HG02884 (cell line): Measurements from ENCODE around the gene RARA.
"Not testable (repeated sequence)": the region's sequence is repeated elsewhere in the genome, so short reads cannot be mapped to it uniquely, and the experiment has no call there.

ENCODE experiments used
- ATAC-seq: cut with Tn5 transposase; IDR thresholded peaks from one replicate; pipeline ENCODE4 v1.9.1; 2021; ENCODE audit warnings: mild to moderate bottlenecking, moderate library complexity; ENCODE audit not compliant: unreplicated experiment

RARA gene

DNA sequence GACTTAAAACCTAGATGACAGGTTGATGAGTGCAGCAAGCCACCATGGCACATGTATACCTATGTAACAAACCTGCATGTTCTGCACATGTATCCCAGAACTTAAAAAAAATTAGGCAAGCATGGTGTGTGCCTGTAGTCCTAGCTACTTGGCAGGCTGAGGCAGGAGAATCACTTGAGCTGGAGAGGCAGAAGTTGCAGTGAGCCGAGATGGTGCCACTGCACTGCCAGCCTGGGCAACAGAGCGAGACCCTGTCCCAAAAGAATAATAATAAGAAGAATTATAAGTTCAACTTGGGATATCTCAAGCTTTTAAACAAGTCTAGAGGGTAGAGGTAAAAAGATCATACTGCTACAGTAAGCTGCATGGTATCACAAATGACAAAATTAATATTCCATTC, 11.5 kb upstream of the RARA start:
- no peak for ATAC-seq

DNA sequence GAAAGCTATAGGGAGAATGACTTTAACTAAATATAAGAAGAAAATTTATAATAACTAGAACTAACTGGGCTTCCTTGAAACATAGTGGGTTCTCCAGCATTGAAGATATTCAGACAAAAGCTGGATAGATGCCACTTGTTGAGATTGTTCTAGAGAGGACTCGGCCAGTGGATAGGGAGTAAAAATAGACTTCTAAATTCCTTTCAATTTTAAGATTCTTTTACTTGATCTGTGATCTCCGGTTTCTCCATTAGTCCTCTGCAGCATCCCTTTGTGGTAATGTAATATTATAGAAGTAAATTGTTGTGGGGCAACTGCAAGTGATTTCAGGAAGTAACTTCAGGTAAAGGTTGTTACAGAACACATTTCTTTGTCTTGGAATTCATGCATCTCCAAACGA, 10.3 kb upstream of the RARA start:
- ATAC-seq: no peak

DNA sequence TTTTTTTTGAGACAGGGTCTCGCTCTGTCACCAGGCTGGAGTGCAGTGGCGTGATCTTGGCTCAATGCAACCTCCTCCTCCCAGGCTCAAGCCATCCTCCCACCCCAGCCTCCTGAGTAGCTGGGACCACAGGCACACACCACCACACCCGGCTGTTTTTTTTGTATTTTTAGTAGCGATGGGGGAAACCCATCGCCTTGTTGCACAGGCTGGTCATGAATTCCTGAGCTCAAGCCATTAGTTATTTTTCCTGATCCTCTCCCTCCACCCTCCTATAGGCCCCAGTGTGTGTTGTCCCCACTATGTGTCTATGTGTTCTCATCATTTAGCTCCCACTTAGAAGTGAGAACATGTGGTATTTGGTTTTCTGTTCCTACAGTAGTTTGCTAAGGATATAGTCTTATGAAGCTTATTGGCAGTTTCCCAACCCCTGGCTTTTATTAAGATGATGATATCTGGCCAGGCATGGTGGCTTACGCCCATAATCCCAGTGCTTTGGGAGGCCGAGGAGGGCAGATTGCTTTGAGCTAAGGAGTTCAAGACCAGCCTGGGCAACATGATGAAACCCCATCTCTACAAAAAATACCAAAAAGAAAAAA, 9.7 kb upstream of the RARA start:
- not testable (repeated sequence) for ATAC-seq

DNA sequence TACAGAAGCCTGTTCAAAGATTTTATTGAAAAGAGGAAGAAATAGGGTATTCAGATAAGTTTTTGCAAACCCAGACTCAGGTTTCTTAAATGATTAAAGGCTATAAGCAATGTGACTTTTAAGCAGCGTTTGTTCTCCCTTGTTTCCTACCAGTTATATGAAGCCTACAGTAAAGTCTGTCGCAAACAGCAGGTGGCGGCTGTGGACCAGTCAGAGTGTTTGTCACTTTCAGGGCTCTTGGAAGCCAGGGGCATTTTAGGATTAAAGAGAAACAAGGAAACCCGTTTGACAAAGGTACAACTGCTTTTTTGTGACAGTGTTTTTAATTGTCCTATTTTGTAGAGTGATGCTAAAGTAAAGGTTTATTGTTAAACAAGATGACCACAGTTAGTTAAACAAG, 7.7 kb upstream of the RARA start:
- ATAC-seq: no peak

DNA sequence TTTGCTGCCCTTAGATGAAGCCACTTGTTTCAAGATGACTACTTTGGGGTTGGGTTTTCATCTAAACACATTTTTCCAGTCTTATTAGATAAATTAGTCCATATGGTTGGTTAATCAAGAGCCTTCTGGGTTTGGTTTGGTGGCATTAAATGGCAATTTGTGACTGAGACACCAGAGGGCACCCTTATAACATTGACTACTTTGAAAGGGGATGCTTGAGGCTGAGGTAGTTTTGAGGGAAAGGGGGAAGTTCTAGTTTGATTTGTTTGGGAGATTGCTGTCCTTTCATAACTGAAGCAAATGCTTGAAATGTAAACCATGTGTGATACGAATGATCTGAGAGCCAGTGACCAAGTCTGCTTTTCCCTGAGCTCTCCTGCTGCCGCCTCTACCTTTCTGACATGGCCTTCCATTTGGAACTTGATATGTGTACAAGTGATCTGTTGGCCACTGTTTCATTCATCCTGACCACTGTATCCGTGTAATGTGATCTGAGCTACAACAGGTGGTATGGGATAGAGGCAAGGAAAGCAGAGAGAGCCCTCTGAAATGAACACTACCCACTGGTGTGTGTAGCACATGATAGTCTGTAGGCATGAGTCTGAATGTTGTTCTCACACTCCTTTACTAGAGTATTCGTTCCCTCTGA, 5.8 kb upstream of the RARA start:
- no peak for ATAC-seq

DNA sequence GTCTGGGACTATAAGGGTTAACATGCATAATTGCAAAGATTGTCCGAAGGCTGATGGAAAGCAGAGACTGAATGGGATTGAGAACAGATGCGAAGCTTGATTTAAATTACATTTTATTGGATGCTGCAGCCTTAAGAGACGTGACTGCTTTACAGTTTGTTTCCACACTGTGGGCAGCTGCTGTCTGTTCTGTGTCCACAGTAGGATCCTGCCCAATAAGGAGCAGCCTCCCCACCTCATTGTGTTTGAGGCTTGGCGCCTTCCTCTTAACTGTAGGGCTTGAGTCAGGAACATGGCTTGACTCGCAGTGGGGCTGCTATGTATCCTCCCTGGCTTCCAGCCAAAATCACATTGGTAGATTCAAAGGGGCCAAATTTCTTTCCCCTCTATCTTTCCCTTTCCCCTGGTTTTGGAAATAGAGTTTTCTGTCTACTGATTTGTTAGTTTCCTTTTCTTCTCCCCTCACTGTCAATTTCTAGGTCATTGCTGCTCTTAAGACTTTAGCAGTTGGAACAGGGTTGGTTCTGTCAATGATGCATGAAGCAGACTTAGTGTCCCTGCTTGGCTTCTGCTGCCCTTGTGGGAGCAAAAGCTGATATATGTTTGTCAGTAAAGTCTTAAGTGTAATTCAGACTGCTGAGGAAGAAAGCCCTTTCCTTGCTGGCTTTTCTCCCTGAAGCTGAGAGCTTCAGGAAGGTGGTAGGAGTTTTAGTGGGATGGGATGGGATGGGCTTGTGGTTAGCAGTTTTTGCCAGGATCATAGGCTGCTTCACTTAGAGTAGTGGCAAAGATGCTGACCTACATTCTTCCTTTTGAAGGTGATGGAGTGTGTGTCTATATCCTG, 5.0 kb upstream of the RARA start:
- ATAC-seq: no peak

DNA sequence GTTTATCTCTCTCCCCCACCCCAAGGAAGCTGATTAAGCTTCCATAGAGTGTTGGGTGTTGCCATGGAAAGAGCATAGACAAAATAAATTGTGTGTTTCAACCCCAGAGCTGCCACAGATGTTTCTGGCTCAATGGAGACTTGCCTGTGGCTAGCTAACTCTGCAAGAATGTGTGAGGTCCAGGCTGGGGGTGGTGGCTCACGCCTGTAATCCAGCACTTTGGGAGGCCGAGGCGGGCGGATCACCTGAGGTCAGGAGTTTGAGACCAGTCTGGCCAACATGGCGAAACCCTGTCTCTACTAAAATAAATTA, 4.5 kb upstream of the RARA start:
- not testable (repeated sequence) for ATAC-seq

DNA sequence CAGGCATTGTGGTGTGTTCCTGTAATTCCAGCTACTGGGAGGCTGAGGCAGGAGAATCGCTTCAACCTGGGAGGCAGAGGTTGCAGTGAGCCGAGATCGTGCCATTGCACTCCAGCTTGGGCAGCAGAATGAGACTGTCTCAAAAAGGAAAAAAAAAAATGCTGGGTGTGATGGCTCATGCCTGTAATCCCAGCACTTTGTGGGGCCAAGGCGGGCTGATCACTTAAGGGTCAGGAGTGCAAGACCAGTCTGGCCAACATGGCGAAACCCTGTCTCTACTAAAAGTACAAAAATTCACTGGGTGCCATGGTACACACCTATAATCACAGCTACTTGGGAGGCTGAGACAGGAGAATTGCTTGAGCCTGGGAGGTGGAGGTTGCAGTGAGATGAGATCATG, 4.1 kb upstream of the RARA start:
- not testable (repeated sequence) for ATAC-seq

DNA sequence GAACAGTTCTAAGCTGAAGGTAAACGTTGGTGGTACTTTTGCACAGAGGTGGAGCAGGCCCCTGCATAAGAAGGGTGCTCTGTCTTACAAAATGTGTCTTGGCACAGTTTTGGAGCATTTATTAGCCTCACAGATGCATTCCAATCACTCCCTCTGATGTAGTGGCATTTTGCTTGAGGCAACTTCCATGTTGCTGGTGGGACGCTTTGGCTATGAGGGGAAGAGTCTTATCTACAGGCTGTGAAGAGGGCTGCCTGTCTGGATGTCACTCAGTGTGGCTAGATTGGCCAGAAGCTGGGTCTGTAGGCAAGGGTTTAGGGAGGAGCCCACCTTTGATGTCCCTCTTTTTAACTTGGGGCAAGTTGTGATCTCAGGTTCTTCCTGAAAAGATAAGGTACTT, 2.6 kb upstream of the RARA start:
- no peak for ATAC-seq

DNA sequence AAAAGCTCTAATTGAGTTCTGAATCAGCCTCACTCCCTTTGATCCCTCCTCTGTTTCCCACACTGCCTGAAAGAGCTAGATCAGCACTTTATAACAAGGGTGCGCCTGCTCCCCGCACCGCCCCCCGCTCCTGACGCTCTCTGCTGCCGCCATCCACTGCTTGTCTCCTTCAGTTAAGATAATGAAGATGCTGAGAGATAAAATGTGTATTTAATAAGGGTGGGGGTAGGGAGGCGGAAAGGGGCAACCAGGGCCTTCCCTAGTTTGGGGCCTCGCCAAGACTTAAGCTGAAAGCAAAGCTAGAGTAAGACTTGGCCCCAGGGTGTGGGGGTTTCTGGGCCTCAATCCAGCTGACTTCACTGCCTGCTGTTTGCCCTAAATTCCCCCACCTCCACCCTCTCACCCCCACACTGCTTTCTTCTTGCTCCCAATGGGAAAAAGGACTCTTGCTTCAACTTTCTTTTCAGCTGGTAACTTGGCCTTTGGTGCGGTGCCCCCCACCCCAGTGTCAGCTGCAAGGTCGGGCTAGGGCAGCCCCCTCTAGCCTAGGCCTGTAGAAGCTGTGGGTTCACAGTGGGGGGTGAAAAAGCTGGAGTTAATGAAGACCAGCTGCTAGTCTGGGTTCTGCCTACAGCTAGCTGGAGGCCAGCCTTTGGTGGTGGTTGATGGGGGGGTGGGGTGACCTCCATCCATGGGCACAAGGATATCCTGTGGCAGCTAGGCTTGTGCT, 1.8 kb upstream of the RARA start:
- no peak for ATAC-seq

DNA sequence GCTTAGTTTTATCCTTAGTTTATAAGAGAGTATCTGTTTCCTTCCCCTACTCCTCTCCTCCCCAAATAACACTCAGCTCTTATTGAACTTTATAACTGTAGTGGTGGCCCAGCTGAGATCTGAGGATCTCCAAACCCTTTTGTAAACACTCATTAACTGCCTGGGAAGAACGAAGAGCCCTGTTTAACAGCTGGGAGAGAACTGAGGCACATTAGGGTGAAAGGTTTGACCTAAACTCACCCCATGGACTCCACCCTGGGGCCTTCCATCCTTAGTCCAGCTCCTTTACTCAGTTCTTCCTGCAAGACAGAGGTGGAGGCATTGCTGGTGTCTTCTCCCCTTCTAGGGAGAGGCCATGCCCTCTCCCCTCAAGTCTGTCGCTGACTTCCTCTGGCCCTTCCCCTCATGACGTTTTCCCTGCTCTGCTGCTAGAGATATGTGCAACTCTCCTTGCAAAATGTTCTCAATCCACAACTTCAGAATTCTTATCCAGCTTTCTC, 1.2 kb upstream of the RARA start:
- no peak for ATAC-seq

DNA sequence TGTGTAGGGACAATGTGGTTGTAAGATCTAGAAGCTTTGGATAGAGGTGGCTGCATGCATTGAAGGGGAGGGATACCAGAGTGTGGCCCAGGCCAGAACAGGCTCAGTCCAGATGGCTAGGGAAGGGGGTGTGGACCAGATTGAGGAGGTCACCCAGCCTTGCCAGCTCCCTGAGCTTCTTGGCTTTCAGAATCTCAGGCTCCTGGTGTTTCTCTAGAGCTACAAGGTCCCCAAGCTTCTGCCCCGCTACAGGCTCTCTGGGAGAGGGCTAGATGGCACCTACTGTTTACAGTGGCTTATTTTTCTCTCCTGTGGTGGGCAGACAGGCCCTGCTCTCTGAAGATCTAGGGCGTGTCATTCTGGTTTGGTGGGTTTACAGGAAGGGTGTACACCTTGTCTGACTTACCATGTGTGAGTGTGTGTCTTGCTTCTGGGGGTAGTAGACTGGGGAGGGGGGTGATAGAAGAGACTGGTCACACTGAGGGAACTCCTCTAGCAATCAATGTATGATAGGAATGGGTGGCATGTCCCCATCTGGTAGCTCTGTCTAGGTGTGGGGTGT, 1.1 kb downstream of the RARA start:
- no peak for ATAC-seq

DNA sequence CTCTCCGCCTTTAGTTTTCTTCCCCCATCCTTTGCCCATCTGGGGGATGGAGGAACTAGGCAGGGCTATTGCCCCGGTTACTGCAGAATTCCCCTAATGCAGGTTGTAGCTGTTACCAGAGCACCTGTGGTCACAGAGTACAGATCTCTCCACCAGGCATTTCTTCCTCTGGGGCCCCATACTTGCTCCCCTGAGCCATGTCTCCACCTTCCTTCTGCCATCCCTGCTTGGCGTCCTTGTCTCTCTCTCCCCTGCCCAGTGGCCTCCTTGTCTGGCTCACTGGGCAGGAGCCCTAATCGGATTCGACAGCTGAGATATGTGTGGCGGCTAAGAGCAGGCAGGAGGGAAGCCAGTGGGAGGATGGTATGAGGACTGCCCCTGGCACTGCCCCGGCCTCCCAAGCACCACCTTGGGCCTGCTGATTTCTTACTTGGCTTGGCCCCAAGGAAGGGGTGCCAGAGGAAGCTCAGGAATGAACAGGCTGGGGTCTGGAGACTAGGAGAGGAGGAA, 2.0 kb downstream of the RARA start:
- no peak for ATAC-seq

DNA sequence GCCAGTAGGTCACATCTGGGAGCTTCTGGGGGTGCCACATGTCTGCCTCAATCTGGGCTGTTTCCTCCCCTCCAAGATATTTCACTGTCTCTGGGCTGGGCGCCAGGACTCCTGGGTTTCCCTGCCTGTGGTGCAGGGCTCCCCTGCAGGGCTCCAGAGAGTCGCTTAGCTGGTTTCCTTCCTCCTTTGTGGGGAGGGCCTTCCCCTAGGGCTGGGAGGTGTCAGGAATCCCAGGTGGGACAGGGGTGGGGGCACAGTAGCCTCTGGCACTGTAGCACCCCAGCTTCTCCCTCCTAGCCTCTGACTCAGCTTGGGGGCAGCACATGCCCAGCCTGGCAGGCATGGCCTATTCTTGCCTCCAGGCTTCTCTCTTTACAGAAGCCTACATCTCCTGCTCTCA, 2.6 kb downstream of the RARA start:
- no peak for ATAC-seq

DNA sequence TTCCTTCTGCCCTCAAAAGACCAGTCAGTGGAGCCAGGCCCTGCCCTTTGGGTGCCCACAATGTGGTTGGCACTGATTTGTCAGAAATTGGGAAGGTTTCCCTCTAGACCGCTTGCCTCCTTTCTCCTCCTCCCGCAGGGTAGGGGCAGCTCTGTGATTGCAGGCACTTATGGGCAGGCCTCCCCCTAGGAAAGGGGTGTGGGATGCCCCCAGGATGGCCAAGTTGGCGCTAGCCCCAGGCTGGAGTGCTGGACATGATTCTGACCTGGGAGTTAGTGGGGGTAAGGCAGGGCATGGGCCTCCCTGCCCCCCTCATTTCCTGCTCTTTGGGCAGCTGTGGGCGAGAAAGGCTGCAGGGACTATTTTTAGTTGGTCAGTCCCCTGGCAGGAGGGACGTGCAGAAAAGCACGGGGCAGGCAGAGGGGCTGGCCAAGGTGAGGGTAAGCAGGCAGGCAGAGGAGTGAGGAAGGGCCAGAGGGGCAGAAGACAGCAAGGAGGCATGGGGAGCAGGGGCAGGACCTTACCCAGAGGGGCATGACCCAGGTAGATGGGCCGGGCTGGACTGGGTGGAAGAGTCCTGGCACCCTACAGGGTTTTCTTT, 3.3 kb downstream of the RARA start:
- no peak for ATAC-seq

DNA sequence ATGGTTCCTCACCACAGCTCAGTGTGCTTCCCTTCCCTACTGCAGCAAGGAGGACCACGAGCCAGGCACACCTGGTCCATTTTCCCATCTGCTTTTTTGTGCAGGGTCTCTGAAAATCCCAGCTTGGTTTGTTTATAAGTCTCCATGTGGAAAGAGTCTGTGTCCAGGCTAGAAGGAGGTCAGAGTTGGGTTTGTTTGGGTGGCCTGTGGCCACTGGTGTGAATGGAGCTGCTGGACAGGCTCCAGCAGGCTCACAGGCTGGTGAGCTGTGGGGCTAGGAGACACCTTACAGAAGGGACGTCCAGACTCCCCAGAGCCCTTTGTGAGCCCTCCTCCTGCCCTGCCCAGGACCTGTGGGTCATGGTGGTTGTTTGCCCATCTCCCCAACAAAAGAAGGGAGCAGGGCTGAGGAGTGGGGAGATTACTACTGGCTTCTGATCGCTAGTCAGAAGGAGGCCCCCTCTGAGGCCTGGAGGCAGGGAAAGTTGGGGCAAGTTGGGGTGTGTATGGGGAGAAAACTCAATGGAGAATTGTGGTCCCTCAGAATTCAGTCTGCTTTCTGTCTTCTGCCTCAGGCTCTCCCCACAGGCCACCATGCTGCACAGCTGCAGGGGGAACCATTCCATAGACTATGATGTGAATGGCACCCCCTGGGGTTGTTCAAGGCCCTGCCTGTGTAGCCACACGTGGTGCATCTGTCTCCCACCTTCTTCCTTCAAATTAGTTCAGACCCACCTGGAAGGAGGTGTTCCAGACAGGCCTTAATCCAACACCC, 4.1 kb downstream of the RARA start:
- no peak for ATAC-seq

DNA sequence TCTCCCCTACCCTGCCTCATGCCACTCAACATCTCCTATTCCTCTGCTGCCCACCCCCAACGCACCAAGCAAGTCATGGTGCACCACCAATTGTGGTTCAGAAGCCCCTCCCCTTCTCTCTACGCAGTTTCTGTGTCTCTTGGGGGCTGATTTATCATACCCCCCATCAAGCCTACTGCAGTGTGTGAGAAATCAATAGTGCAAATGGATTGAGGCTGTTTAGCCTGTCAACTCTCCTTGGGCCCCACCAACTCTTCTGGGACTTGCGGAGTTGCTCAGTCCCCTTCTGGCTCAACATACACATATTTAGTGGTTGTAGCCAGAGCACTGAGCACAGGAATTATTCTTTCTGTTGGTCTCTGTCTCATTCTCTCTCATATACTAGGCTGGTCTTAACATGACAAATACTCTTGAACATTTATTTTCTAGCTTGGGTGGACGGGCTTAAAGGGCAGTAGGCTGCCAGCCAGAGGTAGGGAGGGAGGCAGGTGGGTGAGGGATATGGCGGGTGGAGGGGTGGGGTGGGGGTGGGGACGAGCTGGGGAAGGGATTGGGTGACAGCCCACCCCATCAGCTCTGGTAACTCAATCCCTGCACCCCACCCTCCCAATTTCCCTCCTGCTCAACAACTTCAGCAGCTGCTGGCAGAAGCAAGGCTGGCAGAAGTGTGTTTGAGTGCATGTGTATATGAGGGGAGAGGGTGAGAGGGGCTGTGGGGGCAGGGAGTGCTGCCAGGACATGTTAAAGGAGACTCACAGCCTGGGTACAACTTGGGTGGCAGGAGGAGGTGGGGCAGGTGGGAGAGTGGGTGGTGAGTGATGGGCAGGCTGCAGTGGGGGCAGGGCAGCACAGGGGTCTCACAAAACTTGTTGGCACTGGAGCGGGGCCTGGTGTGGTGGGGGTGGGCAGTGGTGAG, 4.9 kb downstream of the RARA start:
- no peak for ATAC-seq

DNA sequence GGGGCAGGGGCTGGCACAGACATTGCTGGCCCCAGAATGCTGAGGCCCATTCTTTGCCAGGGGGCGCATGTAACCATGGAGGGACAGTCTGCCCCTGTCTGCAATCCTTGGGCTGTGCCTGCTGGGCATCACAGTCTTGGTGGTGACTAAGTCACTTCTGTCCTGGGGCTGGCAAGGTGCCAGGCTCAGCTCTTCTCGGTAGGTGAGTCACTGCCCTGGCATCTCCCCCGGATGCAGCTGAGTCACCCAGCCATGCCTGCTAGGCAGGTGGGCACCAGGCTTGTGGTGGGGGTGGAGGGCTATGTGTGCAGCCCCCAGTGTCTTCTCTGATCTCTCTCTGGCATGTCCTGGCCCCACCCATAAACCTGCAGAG, 5.6 kb downstream of the RARA start:
- ATAC-seq: no peak

DNA sequence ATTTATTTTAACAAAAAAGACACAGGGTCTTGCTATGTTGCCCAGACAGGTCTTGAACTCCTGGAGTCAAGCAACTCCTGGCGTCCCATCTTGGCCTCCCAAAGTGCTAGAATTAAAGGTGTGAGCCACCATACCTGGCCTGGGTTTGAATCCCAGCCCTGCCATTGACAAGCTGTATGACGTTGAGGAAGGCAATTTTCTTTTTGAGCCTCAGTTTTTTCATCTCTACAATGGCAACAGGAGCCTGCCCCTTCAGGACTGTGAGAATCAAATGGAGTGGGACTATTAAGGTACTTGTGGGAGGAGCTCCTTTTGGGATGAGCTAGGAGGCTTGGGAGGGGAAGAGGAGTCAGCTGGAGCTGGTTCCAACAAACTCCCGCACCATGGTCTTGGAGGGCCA, 6.2 kb downstream of the RARA start:
- no peak for ATAC-seq
